SK-N-MC (cell line): ENCODE results near the gene CACNA1S.

Source experiments
- EZH2 ChIP-seq: fragments of 200-600 bp; sonication (generic); IDR thresholded peaks from one replicate; pipeline ENCODE4 v1.6.1; 2017; ENCODE audit warnings: antibody characterized with exemption
- FOXP2 ChIP-seq: optimal IDR thresholded peaks from 2 replicates; pipeline ENCODE3; 2011; ENCODE audit warnings: mild to moderate bottlenecking, moderate library complexity; ENCODE audit not compliant: insufficient read depth; ENCODE audit errors: extremely low read length, control extremely low read depth
- POLR2AphosphoS5 ChIP-seq: IDR thresholded peaks from 2 replicates; pipeline ENCODE4 v1.6.1; 2012; ENCODE audit warnings: mild to moderate bottlenecking, low read depth, low read length, borderline replicate concordance

DNA sequence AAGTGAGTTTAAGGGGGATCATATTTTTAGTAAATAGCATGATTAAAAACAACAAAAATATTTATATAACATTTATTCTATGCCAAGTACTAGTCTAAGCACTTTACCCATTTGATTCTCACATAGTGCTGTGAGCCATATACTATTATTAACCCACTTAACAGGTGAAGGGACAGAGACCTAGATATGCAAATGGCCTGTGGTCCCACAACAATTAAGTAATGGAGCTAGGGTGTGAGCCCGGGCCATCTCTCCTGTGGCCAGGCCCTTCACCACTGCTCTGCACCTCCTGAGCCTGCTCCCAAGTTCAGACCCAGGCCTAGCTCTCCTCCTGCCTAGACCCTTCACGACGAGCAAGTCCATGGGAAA is 14.2 kb upstream of the CACNA1S start:
- TF ChIP-seq POLR2AphosphoS5 = no peak
- TF ChIP-seq EZH2 = no peak
- no peak for TF ChIP-seq FOXP2
